HG02884 (cell line): ENCODE data around the gene ABCB4.
"Not testable (repeated sequence)": the region's sequence is repeated elsewhere in the genome, so short reads cannot be mapped to it uniquely, and the experiment has no call there.

Experiments used
- ATAC-seq: cut with Tn5 transposase; IDR thresholded peaks from one replicate; pipeline ENCODE4 v1.9.1; 2021; ENCODE audit warnings: mild to moderate bottlenecking, moderate library complexity; ENCODE audit not compliant: unreplicated experiment

The ABCB4 gene

DNA sequence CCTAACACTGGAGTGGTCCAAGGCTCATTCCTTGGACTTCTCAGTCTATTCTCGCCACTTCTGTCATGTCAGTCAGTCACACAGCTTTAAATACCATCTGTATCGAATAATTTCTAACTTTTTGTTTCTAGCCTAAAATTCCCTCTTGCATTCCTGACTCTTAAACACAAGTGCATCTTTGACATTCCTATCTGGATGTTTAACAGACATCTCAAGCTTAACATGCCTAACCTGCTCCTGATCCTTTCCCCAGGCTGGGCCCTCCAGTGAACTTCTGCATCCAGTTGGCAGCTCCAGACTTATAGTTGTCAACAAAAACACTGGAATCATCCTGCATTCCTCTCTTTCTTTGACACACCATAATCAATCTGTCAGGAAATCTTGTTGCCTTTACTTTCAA, 4.5 kb upstream of the ABCB4 start:
- no peak for ATAC-seq

GRCh38 chr7:87476179-87476557, 688 bp upstream of the ABCB4 start:
- no peak for ATAC-seq

- peak; percentile 74 for ATAC-seq
These were observed 734 bp downstream of the ABCB4 start for GRCh38 chr7:87474533-87475358.

DNA sequence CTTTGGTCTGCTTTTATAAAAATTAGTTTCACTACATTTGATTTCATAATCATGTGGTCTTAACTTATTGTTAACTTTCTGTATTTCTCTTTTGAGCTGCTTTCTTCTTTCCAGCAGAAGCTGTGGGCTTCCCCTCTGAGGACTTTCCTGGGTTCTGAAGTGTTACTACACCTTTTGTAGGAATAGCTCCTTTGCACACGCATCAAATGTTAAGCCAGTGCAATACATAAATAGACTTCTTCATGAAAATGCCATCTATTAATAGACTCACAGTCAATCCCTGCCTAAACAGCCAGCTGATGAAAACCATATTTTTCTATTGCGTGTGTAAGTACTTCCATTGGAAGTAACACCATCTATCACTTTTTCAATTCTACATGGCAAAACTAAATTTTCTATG, 1.5 kb downstream of the ABCB4 start:
- peak; percentile 4 for ATAC-seq

DNA sequence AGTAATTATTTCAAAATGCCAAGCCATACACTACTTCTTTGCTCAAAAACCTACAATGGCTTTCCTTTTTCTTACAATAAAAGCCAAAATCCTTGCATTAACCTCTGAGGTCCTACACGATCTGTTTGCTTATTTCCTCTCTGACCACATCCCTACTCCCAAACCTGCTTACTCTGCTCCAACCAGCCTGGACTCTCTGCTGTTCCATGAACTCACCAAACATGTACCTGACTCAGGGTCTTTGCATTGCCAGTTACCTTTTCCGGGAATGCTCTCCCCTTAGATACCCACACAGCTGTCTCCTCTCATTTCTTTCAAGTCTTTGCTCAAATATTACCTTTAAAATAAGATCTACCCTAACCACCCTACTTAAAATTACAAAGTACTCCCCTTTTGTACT, 2.3 kb downstream of the ABCB4 start:
- no peak for ATAC-seq

DNA sequence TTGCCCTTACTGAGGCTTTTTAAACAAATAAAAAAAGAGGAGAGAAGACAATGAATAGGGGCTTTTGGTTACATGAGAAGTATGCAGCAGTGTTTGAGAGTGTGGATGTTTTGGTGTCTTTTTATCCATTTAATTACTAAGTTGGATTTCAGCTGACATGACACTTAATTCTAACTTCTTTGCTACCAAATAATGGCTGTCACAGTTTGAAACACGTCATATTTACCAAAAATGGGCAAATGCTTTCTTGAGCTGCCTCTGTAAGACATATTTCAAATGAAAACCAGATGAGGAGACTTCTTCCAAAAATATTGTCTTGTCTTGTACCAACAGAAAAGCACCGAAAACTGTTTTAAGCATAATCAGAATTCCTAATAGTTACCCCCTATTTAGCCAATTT, 4.0 kb downstream of the ABCB4 start:
- no peak for ATAC-seq

DNA sequence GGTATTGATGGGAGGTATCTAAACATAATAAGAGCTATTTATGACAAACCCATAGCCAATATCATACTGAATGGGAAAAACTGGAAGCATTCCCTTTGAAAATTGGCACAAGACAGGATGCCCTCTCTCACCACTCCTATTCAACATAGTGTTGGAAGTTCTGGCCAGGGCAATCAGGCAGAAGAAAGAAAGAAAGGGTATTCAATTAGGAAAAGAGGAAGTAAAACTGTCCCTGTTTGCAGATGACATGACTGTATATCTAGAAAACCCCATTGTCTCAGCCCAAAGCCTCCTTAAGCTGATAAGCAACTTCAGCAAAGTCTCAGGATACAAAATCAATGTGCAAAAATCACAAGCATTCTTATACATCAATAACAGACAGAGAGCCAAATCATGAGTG, 6.3 kb downstream of the ABCB4 start:
- ATAC-seq: not testable (repeated sequence)

DNA sequence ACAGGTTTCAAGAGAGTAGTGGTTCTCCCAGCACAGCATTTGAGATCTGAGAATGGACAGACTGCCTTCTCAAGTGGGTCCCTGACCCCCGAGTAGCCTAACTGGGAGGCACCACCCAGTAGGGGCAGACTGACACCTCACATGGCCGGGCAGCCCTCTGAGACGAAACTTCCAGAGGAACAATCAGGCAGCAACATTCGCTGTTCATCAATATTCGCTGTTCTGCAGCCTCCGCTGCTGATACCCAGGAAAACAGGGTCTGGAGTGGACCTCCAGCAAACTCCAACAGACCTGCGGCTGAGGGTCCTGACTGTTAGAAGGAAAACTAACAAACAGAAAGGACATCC, 10.0 kb downstream of the ABCB4 start:
- not testable (repeated sequence) for ATAC-seq

DNA sequence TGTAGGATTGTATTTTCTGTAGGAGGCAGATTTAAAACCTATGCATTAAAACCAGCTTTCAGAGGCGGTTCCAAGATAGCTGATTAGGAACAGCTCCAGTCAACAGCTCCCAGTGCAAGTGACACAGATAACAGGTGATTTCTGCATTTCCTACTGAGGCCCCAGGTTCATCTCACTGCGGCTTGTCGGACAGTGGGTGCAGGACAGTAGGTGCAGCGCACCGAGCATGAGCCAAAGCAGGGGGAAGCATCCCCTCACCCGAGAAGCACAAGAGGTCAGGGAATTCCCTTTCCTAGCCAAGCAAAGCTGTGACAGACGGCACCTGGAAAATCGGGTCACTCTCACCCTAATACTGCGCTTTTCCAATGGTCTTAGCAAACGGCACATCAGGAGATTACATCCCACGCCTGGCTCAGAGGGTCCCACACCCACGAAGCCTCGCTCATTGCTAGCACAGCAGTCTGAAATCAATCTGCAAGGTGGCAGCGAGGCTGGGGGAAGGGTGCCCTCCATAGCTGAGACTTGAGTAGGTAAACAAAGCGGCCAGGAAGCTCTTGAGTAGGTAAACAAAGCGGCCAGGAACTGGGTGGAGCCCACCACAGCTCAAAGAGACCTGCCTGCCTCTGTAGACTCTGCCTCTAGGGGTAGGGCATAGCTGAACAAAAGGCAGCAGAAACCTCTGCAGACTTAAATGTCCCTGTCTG, 10.5 kb downstream of the ABCB4 start:
- ATAC-seq: not testable (repeated sequence)

GRCh38 chr7:87463982-87464381, 11.5 kb downstream of the ABCB4 start:
- no peak for ATAC-seq

- ATAC-seq: not testable (repeated sequence)
These were observed 15.0 kb downstream of the ABCB4 start for GRCh38 chr7:87460444-87460843.

DNA sequence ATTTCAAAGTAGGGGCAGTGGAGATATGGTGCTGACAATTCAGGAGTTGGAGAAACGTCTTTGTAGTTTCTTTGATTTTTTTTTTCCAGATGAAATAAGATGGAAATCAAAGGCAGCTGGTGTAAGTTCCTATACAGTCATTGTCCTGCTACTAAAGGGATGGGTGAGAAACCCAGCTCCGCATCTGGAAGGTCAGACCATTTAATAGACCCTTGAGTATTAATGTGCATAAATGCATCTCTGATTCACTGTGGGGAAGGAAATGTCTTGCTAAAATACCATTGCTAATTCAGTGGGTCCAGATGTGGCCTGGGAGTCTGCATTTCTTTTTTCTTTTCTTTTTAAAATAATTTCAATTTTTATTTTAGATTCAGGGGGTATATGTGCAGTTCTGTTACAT, 15.5 kb downstream of the ABCB4 start:
- no peak for ATAC-seq

GRCh38 chr7:87458148-87458547, 17.3 kb downstream of the ABCB4 start:
- no peak for ATAC-seq

GRCh38 chr7:87456247-87456646, 19.2 kb downstream of the ABCB4 start:
- ATAC-seq: no peak

DNA sequence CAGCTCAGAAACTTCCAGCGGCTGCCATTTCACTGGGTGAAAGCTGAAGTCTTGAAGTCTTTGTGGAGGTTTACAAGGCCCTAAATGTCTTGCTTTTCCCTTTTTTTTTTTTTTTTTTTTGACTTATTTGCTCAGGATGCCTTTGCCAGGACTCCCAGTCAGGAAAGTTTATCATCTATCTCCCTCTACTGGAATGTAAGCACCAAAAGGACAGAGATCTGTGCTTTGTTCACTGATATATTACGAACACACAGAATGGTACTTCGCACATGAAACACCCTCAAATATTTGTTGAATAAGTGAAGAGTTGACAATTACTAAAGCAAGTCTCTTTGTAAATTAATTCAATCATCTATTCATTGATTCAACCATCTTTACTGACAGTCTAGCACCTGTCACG, 23.2 kb downstream of the ABCB4 start:
- no peak for ATAC-seq

DNA sequence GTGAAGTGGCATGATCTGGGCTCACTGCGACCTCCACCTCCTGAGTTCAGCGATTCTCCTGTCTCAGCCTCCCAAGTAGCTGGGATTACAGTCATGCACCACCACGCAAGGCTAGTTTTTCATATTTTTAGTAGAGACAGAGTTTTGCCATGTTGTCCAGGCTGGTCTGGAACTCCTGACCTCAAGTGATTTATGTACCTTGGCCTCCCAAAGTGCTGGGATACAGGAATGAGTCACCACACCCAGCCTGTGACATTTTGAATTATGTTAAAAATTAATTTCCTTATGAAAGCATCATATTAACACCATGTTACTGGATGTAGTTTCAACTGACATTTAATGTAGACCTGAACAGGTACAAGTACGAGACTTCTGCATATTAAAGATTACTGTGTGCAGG, 24.3 kb downstream of the ABCB4 start:
- no peak for ATAC-seq

GRCh38 chr7:87450706-87451105, 24.8 kb downstream of the ABCB4 start:
- no peak for ATAC-seq

- no peak for ATAC-seq
These were observed 27.1 kb downstream of the ABCB4 start for GRCh38 chr7:87448388-87448787.

DNA sequence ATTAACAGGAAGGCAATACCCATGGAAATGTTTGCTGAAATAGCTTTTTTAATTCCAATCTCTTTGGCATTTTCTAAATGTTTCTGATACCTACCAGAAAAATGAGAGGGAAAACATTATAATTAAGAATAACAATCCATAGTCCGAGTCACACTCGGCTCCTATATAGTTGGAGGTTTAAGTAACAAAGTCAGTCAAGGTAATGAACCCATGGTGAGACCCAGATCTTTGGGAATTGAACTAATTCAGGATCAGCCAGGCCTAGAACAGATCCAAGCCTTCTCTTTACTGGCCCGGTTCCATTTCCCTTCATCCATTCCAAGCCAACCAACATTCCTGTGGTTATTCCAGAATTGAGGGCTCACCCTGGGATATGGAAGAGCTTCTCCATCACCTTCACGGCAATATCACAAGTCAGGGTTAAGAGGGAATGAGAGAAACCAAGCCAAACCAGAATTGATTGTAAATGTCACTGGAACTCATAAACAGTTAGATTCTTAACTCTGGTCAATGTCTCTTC, 28.3 kb downstream of the ABCB4 start:
- ATAC-seq: no peak

DNA sequence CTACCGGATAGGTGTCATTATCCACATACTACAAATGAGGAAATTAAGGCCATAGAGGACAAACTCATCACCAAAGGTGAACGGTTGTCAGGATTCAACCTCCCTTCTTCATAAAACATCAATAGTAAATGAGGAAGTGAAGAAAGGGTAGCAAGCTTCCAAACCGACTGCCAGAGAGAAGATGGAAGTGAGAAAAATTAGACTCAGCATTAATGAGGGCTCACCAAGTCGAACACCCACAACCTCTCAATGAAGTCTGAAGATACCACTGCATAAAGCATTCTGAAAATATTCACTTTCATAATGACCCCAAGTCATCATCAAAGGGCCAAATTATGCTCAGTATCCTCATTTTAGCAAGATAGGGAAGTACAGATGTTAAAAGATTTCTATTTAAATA, 29.6 kb downstream of the ABCB4 start:
- ATAC-seq: peak; percentile 94

GRCh38 chr7:87435546-87435945, 39.9 kb downstream of the ABCB4 start:
- no peak for ATAC-seq

- ATAC-seq: no peak
These were observed 42.9 kb downstream of the ABCB4 start for GRCh38 chr7:87432536-87432935.
